Activated gamma-delta T cell treated with anti-CD3 and anti-CD28 coated beads, Interleukin-2, amount 50 U/mL, for 16 hours (primary cell): ENCODE data around the gene TGFBR2.
"Not testable (repeated sequence)": the region's sequence is repeated elsewhere in the genome, so short reads cannot be mapped to it uniquely, and the experiment has no call there.

Experiments used
- DNase-seq: peaks from one replicate; pipeline ENCODE4 v3.0.0-alpha.2; 2020; ENCODE audit warnings: low read depth

Gene TGFBR2

GRCh38 chr3:30619318-30619717 lies 12.9 kb downstream of the TGFBR2 start:
- DNase-seq: no peak

- no peak for DNase-seq
These were observed 14.3 kb downstream of the TGFBR2 start for GRCh38 chr3:30620402-30621360.

- DNase-seq: no peak
These were observed 15.2 kb downstream of the TGFBR2 start for GRCh38 chr3:30621576-30621975.

GRCh38 chr3:30622047-30622545 lies 15.7 kb downstream of the TGFBR2 start:
- DNase-seq: no peak

GRCh38 chr3:30622790-30623189 lies 16.4 kb downstream of the TGFBR2 start:
- DNase-seq: no peak

GRCh38 chr3:30623351-30623750 lies 16.9 kb downstream of the TGFBR2 start:
- no peak for DNase-seq

- DNase-seq: not testable (repeated sequence)
These were observed 18.1 kb downstream of the TGFBR2 start for GRCh38 chr3:30624480-30624879.

- DNase-seq: no peak
These were observed 19.4 kb downstream of the TGFBR2 start for GRCh38 chr3:30625541-30626438.

GRCh38 chr3:30626443-30627180 lies 20.2 kb downstream of the TGFBR2 start:
- no peak for DNase-seq

- DNase-seq: no peak
These were observed 22.0 kb downstream of the TGFBR2 start for GRCh38 chr3:30628205-30628900.

GRCh38 chr3:30628901-30629590 lies 22.6 kb downstream of the TGFBR2 start:
- DNase-seq: no peak

- no peak for DNase-seq
These were observed 23.3 kb downstream of the TGFBR2 start for GRCh38 chr3:30629746-30630145.

GRCh38 chr3:30630238-30631030 lies 24.0 kb downstream of the TGFBR2 start:
- DNase-seq: no peak

- no peak for DNase-seq
These were observed 25.0 kb downstream of the TGFBR2 start for GRCh38 chr3:30631243-30631904.

- no peak for DNase-seq
These were observed 25.7 kb downstream of the TGFBR2 start for GRCh38 chr3:30632065-30632464.

- DNase-seq: no peak
These were observed 26.1 kb downstream of the TGFBR2 start for GRCh38 chr3:30632521-30632920.

- no peak for DNase-seq
These were observed 27.3 kb downstream of the TGFBR2 start for GRCh38 chr3:30633718-30634117.

GRCh38 chr3:30634761-30635735 lies 28.6 kb downstream of the TGFBR2 start:
- no peak for DNase-seq
